Activated CD4-positive, alpha-beta T cell treated with anti-CD3 and anti-CD28 coated beads, Interleukin-2, amount 50 U/mL, for 4 hours (primary cell): ENCODE measurements around the gene LRRC2.
A peak's percentile ranks its signal among the peaks of the same experiment; 100 is the strongest.
"Not testable (repeated sequence)": the region's sequence is repeated elsewhere in the genome, so short reads cannot be mapped to it uniquely, and the experiment has no call there.

Experiments
- DNase-seq, 2 experiments: peaks; one replicate each; pipeline ENCODE4 v3.0.0-alpha.2; 2020

The LRRC2 gene

GRCh38 chr3:46521096-46521495 lies 45.0 kb downstream of the LRRC2 start:
- no peak for DNase-seq

DNA sequence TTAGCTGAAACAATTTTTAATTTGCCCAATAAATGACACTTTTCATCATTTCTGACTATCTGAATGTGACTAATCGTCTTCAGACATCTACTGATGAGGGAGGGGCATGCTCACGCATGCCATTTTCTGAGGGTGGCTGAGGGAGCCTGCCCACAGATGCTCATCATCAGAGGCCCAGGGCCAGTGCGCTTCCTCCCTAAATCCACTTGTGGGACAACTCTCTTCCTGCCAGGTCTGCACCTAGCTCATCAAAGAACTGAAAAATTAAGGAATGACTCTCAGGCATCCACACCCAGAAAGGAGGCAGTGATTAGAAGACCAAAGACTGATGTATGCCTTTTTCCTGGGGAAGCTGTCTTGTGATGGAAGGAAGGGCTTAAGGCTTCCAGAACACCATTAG lies 45.6 kb downstream of the LRRC2 start:
- DNase-seq = no peak

DNA sequence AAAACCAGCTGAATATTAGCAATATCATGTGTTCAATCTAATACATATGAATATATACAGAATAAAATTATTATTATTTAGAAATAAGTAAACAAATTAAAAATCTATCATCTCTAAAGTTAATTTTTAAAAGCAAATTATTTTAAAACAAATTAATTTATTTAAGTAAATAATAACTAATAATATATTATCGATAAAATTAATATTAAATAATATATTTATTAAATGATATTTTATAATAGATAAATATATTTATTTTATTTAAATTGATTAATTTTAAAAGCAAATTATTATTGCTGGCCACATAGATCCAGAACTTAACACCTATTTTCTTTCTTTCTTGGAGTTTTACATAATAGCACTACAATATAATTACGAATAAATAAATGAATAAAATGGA lies 46.1 kb downstream of the LRRC2 start:
- no peak for DNase-seq

DNA sequence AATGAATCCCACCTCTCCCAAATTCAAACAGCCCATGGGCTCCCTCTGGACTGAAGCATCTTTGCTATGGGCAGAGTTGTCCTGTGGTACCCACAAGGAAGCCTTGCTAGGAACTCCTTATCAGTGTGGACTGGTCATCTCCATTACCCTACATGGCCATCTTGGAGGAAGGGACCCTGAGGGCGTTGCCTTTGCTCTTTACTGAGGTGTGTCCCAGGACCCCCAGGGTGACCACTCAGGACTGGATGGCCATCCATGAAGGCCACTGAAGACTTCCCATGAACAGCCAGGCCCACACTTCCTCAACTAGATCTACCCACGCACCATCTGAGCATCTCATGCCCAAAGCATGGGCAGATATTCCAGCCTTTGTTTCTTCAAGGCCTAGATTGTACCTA lies 48.3 kb downstream of the LRRC2 start:
- DNase-seq = no peak

DNA sequence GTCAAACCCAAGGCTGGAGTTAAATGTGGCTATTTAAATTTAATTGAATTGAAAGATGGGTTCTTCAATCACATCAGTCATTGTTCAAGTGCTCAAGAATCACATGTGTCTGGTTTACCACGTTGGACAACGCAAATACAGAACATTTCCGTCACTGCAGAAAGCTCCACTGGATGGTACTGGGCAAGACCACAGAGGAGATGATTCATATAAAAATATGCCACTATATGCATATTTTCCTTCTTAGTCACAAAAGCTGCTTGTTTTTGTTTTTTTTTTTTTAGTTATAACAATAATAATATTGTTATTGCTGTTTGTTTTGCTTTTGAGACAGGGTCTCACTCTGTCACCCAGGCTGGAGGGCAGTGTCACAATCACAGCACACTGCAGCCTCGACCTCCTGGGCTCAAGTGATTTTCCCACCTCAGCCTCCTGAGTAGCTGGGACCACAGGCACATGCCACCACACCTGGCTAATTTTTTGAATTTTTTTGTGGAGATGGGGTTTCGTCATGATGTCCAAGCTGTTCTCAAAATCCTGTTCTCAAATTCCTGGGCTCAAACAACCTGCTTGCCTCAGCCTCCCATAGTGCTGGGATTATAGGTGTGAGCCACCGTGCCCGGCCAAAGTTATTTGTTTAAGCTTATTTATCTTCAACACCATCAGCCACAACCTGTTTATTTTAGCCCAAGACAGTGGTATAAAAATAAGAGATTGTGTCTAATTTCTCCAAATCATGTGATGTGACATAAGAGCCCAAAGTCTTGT lies 48.9 kb downstream of the LRRC2 start:
- DNase-seq = no peak

DNA sequence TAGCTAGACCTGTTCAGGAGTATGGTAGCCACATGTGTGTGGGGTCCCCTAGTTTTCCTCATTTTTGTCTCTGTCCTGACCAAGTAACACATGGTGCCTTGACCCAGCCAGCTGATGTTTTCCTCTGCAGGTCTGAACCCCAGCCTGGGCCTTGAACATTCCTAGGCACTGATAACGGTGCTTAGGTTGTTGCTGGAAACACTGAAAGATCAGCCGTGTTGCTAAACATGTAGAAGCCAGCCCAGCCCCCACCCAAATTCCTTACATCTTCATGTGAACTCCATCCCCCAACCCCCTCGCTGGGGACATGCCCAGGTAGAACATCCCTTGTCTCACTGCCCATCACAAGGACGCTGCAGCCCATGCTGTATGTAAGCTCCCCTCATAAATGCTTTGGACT lies 49.6 kb downstream of the LRRC2 start:
- DNase-seq = no peak

DNA sequence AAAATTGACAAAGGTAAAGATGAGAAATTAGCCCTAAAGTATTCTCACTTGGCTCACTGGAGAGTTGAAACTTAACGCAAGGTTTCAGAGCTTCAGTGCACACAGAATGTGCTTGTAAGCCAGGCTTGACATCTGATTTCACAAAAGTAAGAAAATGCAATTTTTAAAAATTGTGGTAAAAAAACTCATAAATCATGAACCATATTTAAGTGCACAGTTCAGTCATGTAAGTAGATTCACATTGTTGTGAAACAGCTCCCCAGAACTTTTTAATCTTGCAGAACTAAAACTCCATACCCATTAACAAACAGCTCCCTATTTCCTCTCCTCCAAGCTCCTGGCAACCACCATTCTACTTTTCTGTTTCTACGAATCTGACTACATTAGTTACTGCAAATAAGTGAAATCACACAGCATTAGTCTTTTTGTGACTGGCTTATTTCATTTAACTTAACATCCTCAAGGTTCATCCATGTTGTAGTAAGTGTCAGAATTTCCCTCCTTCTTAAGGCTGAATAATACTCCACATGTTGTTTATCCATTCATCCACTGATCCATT lies 53.8 kb downstream of the LRRC2 start:
- DNase-seq = no peak

DNA sequence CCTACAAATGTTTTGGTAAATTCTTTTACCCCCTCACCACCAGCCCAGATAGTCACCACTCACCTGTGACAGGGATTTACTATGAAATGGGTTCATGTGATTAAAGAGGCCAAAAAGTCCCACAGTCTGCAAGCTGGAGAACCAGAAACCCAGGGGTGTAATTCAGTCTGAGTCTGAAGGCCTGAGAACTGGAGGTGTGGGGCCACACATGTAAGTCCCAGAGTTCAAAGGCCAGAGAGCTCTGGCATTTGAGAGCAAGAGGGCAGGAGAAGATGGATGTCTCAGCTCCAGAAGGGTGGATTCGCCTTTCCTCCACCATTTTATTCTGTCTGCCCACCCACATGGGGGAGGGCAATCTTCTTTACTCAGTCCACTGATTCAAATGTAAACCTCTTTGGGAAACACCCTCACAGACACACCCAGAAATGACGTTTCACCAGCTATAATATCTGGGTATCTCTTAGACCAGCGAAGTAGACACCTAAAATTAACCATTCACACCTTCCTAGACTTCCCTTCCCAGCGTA lies 56.4 kb downstream of the LRRC2 start:
- no peak for DNase-seq

- DNase-seq = no peak
Measured at GRCh38 chr3:46508850-46509591, 57.1 kb downstream of the LRRC2 start.

DNA sequence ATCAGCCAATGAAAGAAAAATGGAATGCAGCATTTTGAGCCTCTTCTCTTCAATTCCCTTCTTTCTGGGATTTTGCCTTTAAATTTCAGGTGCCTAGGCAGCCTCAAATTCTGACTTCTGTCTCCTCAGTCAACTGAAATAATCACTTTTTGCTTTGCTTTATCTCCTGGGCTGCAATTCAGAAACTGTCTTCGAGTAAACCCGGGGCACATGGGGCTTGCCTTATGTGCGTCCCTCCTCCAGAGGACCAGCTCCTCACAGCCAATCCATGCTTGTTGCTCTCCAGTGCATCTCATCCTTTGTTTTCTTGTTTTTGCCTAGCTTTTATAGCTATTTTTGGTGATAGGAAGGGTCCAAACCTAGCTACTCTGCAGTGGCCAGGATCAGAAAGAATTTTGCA lies 59.6 kb downstream of the LRRC2 start:
- no peak for DNase-seq

GRCh38 chr3:46505953-46506352 lies 60.1 kb downstream of the LRRC2 start:
- no peak for DNase-seq

- peak; percentile 17 to 31 for DNase-seq
Measured at GRCh38 chr3:46504789-46505188, 61.3 kb downstream of the LRRC2 start.

DNA sequence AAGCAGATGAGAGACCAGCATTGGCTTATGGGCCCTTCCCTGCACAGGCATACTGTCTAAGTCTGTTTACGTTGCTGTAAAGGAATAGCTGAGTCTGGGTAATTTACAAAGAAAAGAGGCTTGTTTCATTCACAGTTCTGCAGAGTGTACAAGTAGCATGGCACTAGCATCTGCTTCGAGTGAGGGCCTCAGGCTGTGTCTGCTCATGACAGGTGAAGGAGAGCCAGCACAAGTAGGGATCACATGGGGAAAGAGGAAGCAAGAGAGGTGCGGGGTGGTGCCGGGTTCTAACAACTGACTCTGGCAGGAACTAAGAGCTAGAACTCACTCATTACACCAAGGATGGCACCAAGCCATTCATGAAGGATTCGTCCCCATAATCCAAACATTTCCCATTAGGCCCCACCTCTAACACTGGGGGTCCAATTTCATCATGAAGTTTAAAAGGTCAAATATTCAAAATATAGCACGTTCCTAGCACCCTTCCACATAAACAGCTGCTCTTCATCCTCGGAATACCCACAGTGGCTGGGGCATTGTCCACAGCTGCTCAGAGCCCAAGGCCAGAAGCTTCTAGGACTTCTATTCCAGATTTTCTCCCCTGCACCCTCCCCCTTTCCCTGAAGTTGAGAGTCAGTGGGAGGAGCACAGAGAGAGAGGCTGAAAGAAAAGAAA lies 62.8 kb downstream of the LRRC2 start:
- DNase-seq = no peak

GRCh38 chr3:46501702-46502101 lies 64.4 kb downstream of the LRRC2 start:
- no peak for DNase-seq

- DNase-seq = no peak
Measured at GRCh38 chr3:46500656-46501635, 65.2 kb downstream of the LRRC2 start.

GRCh38 chr3:46498916-46499519 lies 67.1 kb downstream of the LRRC2 start:
- no peak for DNase-seq

- DNase-seq = no peak
Measured at GRCh38 chr3:46497556-46498265, 68.4 kb downstream of the LRRC2 start, which contains the start of gene RTP3. Gene RTP3, plus strand, starts transcription at chr3:46497976. Its CDS starts 87 bp downstream, at chr3:46498063.

DNA sequence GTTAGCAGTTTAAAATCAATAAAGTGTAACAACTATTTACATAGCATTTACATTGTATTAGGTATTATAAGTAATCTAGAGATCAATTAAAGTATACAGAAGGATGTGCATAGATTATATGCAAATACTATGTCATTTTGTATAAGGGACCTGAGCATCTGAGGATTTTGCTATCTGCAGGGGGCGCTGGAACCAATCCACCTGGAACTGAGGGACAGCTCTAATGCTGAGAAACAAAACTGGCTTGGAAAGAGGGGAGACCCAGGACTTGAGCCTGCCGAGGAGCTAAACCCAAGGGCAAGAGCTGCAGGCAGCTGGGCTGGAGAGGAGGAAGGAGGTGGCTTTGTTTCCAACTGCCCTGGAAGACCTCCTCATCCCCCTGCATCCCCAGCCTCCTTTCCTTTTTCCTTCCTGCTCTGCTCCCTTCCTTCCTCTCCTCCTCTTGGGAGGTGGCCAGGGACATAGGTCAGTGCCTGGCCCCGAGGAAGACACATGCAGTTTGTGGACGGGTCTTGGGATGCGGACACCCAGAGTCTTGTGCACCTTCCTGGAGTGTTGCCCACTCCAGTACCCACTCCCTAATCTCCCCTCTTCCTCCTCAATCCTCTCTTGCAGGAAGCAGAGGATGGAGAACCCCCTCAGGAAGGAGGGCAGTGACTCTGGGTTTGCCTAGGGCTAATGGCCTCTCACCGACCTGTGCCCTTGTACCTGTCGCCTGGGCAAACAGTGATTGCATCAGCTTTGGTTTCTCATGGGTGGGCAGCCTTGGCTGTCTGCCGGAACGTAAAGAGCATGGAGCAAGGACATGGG lies 69.2 kb downstream of the LRRC2 start:
- DNase-seq = peak; percentile 56 to 57

- no peak for DNase-seq
Measured at GRCh38 chr3:46495901-46496456, 70.1 kb downstream of the LRRC2 start.

- not testable (repeated sequence) for DNase-seq
Measured at GRCh38 chr3:46494491-46494890, 71.6 kb downstream of the LRRC2 start.
